Measurements from ENCODE around the gene PTPN21. TPM values are rescaled to one million over a fixed set of nuclear protein-coding genes. Genes with fewer than 3 reads are reported as not detected.
"Not testable (repeated sequence)": the region's sequence is repeated elsewhere in the genome, so short reads cannot be mapped to it uniquely, and the experiment has no call there.

The PTPN21 gene
- total RNA-seq, 1 donor = 16.2 TPM

DNA sequence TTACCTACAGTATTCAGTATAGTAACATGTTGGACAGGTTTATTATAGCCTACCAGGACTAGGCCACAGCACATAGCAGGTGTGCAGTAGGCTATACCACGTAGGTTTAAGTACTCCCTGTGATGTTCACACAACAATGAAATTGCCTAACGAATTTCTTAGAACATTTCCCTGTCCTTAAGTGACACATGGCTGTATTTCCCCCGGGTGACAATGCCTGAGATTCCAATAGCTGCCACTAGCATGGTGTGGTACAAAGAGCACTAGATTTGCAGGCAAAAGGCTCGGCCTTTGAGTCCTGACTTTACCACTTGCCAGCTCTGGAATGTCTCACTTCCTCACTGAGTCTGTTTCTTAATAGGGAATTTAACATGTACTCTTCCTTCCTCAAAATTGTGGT lies 19.7 kb downstream of the PTPN21 start:
- no peak overlapping the region for H3K4me3 ChIP-seq (ENCODE audit: low read depth, low read length)
- TF ChIP-seq, protein P1, sequence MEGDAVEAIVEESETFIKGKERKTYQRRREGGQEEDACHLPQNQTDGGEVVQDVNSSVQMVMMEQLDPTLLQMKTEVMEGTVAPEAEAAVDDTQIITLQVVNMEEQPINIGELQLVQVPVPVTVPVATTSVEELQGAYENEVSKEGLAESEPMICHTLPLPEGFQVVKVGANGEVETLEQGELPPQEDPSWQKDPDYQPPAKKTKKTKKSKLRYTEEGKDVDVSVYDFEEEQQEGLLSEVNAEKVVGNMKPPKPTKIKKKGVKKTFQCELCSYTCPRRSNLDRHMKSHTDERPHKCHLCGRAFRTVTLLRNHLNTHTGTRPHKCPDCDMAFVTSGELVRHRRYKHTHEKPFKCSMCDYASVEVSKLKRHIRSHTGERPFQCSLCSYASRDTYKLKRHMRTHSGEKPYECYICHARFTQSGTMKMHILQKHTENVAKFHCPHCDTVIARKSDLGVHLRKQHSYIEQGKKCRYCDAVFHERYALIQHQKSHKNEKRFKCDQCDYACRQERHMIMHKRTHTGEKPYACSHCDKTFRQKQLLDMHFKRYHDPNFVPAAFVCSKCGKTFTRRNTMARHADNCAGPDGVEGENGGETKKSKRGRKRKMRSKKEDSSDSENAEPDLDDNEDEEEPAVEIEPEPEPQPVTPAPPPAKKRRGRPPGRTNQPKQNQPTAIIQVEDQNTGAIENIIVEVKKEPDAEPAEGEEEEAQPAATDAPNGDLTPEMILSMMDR (IDR thresholded peaks at IDR 0.05; ENCODE audit: insufficient read depth, low read length) = no peak
- DNase-seq (ENCODE audit: low read depth) = no peak

DNA sequence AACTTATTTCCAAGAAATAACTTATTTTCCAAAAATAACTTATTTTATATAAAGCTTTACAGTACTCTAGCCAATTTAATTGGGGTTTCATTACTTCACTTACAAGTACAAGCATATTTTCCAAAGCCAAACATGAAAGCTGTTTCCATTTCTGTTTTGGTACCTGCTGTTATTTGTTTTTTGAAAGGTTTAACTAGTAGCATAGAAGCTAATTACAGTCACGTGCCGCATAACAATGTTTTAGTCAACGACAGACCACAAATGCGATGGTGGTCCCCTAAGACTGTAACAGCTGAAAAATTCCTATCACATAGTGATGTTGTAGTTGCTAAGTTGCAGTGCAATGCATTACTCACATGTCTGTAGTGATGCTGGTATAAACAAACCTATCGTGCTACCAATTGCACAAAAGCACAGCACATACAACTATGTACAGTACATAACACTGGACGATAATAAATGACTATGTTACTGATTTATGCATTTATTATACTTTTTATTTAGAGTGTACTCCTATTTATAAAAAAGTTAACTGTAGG lies 21.7 kb downstream of the PTPN21 start:
- no peak for DNase-seq (ENCODE audit: low read depth)
- H3K4me3 ChIP-seq (ENCODE audit: low read depth, low read length) = no peak overlapping the region
- TF ChIP-seq, protein P1 (IDR thresholded peaks at IDR 0.05; ENCODE audit: insufficient read depth, low read length) = no peak

DNA sequence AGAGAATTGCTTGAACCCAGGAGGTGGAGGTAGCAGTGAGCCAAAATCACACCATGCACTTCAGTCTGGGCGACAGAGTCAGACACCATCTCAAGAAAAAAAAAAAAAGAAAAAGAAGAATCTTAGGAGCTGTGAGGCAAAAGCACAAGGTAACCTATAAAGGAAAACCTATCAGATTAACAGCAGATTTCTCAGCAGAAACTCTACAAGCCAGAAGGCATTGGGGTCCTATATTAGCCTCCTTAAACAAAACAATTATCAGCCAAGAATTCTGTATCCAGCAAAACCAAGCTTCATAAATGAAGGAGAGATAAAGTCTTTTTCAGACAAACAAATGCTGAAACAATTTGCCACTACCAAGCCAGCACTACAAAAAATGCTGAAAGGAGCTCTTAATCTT lies 24.9 kb downstream of the PTPN21 start:
- H3K4me3 ChIP-seq (ENCODE audit: low read depth, low read length); DNase-seq (ENCODE audit: low read depth): not testable (repeated sequence)

DNA sequence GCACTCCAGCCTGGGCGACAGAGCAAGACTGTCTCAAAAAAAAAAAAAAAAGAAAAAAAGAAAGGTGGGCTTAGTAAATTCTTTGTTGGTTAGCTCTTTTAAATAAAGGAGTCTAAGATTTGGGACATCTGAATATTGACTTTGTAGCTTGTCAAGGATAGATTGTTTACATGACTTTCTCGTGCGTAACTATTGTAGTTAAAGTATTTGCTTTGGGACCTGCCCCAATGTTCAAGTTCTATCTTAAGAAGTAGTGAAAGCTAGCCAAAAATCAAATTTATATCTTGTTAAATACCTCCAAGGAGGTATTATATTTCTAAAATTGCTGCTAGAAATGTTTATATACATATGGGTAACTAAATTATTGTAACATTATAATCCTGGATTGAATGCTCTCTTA lies 32.4 kb downstream of the PTPN21 start:
- no peak overlapping the region for H3K4me3 ChIP-seq (ENCODE audit: low read depth, low read length)
- DNase-seq (ENCODE audit: low read depth) = peak; percentile 22
- TF ChIP-seq, protein P1 (IDR thresholded peaks at IDR 0.05; ENCODE audit: insufficient read depth, low read length) = no peak

DNA sequence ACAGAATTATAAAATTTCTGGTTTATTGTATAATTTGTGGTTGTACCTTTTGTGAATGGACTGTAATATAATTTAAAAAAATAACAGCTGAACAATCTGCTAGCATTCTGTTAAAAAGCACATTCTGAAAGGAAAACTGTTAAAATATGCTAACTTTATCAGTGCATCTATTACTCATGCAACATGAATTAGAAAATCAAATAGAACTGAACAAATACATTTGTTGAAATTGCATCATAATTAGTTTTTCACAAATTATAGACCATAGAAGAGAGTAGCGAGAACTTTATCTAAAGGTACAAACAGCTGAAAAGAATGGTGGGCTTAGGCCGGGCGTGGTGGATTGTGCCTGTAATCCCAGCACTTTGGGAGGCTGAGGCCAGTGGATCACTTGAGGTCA lies 33.0 kb downstream of the PTPN21 start:
- no peak overlapping the region for H3K4me3 ChIP-seq (ENCODE audit: low read depth, low read length)
- peak; percentile 47 for DNase-seq (ENCODE audit: low read depth)
- TF ChIP-seq, protein P1 (IDR thresholded peaks at IDR 0.05; ENCODE audit: insufficient read depth, low read length) = no peak

DNA sequence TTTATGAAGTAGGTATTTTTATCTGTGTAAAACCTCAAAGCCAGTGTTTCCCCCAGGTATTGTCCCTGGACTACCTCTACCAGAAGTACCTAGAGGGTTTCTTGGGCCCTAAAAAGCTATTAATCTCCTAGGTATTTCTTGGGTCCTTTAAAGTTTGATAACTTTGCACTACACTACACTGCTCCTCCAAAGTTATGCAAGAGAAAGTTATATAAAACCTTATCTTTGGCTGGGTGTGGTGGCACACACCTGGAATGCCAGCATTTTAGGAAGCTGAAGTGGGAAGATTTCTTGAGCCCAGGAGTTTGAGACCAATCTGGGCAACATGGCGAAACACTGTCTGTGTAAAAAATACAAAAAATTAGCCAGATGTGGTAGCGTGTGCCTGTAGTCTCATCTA lies 34.9 kb downstream of the PTPN21 start:
- DNase-seq (ENCODE audit: low read depth) = no peak
- no peak overlapping the region for H3K4me3 ChIP-seq (ENCODE audit: low read depth, low read length)
- TF ChIP-seq, protein P1 (IDR thresholded peaks at IDR 0.05; ENCODE audit: insufficient read depth, low read length) = no peak

DNA sequence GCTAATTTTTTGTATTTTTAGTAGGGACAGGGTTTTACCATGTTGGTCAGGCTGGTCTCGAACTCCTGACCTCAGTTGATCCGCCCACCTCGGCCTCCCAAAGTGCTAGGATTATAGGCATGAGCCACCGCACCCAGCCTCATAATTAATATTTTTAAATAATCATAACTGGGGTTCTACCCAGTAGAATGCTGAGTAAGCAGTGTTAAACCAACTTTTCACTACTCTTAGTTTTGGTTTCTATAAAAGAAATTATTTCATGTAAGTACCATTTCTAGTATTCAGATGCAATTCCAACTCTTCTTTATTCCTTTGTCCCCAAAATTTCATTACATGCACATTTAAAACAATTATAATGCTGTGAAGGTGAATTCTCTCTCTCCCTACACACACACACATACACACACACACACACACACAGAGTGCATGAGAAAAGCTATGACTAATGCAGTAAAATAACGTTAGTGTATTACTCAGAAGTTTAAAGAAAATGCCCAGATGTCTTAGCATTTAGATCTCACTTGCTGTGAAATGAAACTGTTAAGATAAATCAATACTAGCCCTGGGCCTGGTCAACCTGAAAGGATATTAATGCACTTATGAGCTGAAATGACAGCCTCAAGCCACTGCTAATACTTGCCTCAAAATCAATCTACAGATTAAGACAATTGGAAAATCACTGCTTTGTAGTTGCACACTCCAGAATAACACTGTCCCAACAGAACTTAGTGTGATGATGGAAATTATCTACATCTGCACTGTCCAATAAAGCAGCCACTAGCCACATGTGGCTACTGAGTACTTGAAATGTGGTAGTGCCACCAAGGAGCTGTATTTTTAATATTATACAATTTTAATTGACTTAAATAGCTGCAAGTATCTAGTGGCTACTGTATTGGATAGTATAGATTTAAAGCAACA lies 36.0 kb downstream of the PTPN21 start:
- DNase-seq (ENCODE audit: low read depth) = peak; percentile 76
- TF ChIP-seq, protein P1 (IDR thresholded peaks at IDR 0.05; ENCODE audit: insufficient read depth, low read length) = no peak
- no peak overlapping the region for H3K4me3 ChIP-seq (ENCODE audit: low read depth, low read length)
